Endothelial cell of umbilical vein (primary cell): ENCODE data around the gene EYS. TPM values are rescaled to one million over a fixed set of nuclear protein-coding genes. Genes with fewer than 3 reads are reported as not detected.

ENCODE experiments used
- BruUV-seq: library from RNA; stranded (reverse); fragments of 400-500 nt; replicated peaks from 2 replicates; lab custom pipeline; 2021; lab: Mats Ljungman, UMichigan
- CTCF ChIA-PET: fragments of 300-600, 350-600 bp; sonication (Branson Sonifier 250); formaldehyde crosslinking; loops from one replicate; lab custom pipeline; 2021; ENCODE audit warnings: antibody characterized with exemption, inconsistent platforms; lab: Charles Lee
- POLR2A ChIA-PET: fragments of 300-600, 350-600 bp; sonication (Branson Sonifier 250); formaldehyde crosslinking; loops from one replicate; lab custom pipeline; 2021; ENCODE audit warnings: antibody characterized with exemption, inconsistent platforms; lab: Charles Lee
- DNase-seq: peaks from one replicate; pipeline ENCODE4 v3.0.0-alpha.2; 2011; ENCODE audit warnings: low read depth, low spot score
- FAIRE-seq: peaks from 2 replicates; lab custom pipeline; 2011; peaks lifted over from hg19 to GRCh38; lab: Jason Lieb, UNC
- H2AFZ ChIP-seq: 2 replicates; pipeline ENCODE4 v1.6.0; 2012; ENCODE audit warnings: low read depth, low read length, control low read depth, inconsistent platforms
- H3K27ac ChIP-seq: 2 replicates; pipeline ENCODE4 v1.5.1; 2011; ENCODE audit warnings: low read depth, mild to moderate bottlenecking, control low read depth, low read length, moderate library complexity; ENCODE audit not compliant: insufficient read depth
- H3K27me3 ChIP-seq, 2 experiments: 2 replicates each; pipeline versions ENCODE4 v1.6.0 to v1.6.1; 2011; ENCODE audit warnings: low read length in 2 of 2, mixed read lengths in 1 of 2; ENCODE audit not compliant: control insufficient read depth in 2 of 2, insufficient read depth in 2 of 2
- H3K36me3 ChIP-seq, 2 experiments: 2 replicates in 1 of 2; 3 replicates in 1 of 2; pipeline ENCODE4 v1.5.1; 2011; ENCODE audit warnings: low read length in 2 of 2, mild to moderate bottlenecking in 1 of 2, moderate library complexity in 1 of 2; ENCODE audit not compliant: control insufficient read depth in 2 of 2, insufficient read depth in 2 of 2; ENCODE audit errors: extremely low read depth in 1 of 2
- H3K4me1 ChIP-seq: 3 replicates; pipeline ENCODE4 v1.5.1; 2011; ENCODE audit warnings: mild to moderate bottlenecking, low read length; ENCODE audit not compliant: control insufficient read depth, insufficient read depth; ENCODE audit errors: extremely low read depth
- H3K4me2 ChIP-seq: 2 replicates; pipeline ENCODE4 v1.6.1; 2011; ENCODE audit warnings: low read length, control low read depth, mixed read lengths; ENCODE audit not compliant: insufficient read depth
- H3K4me3 ChIP-seq, 3 experiments: fragments of 200-600 bp in 1 of 3; sonication (generic), shearing (Covaris generic) in 1 of 3; replicated peaks in 1 of 3; 2 replicates each; pipeline ENCODE4 v1.5.1; 2011 to 2016; ENCODE audit warnings: control low read depth in 3 of 3, low read length in 3 of 3, mild to moderate bottlenecking in 2 of 3, inconsistent platforms in 1 of 3, low read depth in 1 of 3, moderate library complexity in 1 of 3; ENCODE audit not compliant: insufficient read depth in 1 of 3
- H3K79me2 ChIP-seq: 2 replicates; pipeline ENCODE4 v1.6.0; 2012; ENCODE audit warnings: low read length, inconsistent platforms; ENCODE audit not compliant: control insufficient read depth, insufficient read depth
- H3K9ac ChIP-seq: replicated peaks from 2 replicates; pipeline ENCODE3; 2011; ENCODE audit warnings: low read length, control low read depth; ENCODE audit not compliant: insufficient read depth; ENCODE audit errors: extremely low read depth
- H3K9me1 ChIP-seq: replicated peaks from 3 replicates; pipeline ENCODE4 v1.6.0; 2011; ENCODE audit warnings: mild to moderate bottlenecking, low read length; ENCODE audit not compliant: control insufficient read depth, insufficient read depth; ENCODE audit errors: extremely low read depth
- H3K9me3 ChIP-seq: replicated peaks from 2 replicates; pipeline ENCODE4 v1.5.1; 2012; ENCODE audit warnings: low read length, inconsistent platforms; ENCODE audit not compliant: control insufficient read depth, insufficient read depth
- H4K20me1 ChIP-seq: replicated peaks from 2 replicates; pipeline ENCODE3; 2011; ENCODE audit warnings: mild to moderate bottlenecking, low read length; ENCODE audit not compliant: control insufficient read depth, insufficient read depth; ENCODE audit errors: extremely low read depth
- CTCF ChIP-seq, 2 donors: IDR thresholded peaks; 1 replicate in 1 of 2; 2 replicates in 1 of 2; pipeline ENCODE4 v1.5.1; 2011; ENCODE audit warnings: low read length in 2 of 2, mild to moderate bottlenecking in 2 of 2, moderate library complexity in 2 of 2, control low read depth in 1 of 2, inconsistent platforms in 1 of 2, low read depth in 1 of 2; ENCODE audit not compliant: insufficient read depth in 1 of 2; ENCODE audit errors: extremely low read depth in 1 of 2
- EZH2 ChIP-seq: IDR thresholded peaks from 2 replicates; pipeline ENCODE4 v1.6.1; 2012; ENCODE audit warnings: borderline replicate concordance, low read depth, mild to moderate bottlenecking, moderate library complexity, low read length, inconsistent platforms; ENCODE audit not compliant: severe bottlenecking
- FOS ChIP-seq: IDR thresholded peaks from 2 replicates; pipeline ENCODE4 v1.6.1; 2011; ENCODE audit warnings: mild to moderate bottlenecking, low read length, moderate library complexity, borderline replicate concordance; ENCODE audit not compliant: insufficient read depth
- GATA2 ChIP-seq: IDR thresholded peaks from 2 replicates; pipeline ENCODE4 v1.7.0; 2011; ENCODE audit warnings: low read depth, mild to moderate bottlenecking, moderate library complexity, mixed read lengths, low read length; ENCODE audit not compliant: insufficient read length, insufficient read depth
- JUN ChIP-seq: IDR thresholded peaks from 2 replicates; pipeline ENCODE4 v1.6.1; 2011; ENCODE audit warnings: borderline replicate concordance, low read depth; ENCODE audit not compliant: insufficient read length, insufficient read depth
- MAX ChIP-seq: IDR thresholded peaks from 2 replicates; pipeline ENCODE4 v1.6.1; 2011; ENCODE audit not compliant: insufficient read depth, insufficient read length
- MYC ChIP-seq: IDR thresholded peaks from one replicate; pipeline ENCODE4 v1.6.1; 2011; ENCODE audit warnings: mild to moderate bottlenecking, low read depth, low read length
- POLR2A ChIP-seq: IDR thresholded peaks from 2 replicates; pipeline ENCODE4 v1.6.1; 2012; ENCODE audit warnings: low read depth, mild to moderate bottlenecking, control low read depth, low read length
- dilution Hi-C: fragments of 300-500 bp; cut with MboI; formaldehyde crosslinking; loops from one replicate; pipeline ENCODE4 v1.15.0; 2019; ENCODE audit warnings: low sequenced_read_pairs; ENCODE audit not compliant: extremely low pct_ligation_motif_present
- intact Hi-C: fragments of 100-400 bp; cut with micrococcal nuclease; formaldehyde crosslinking; loops from one replicate; pipeline ENCODE4 v1.10.0; 2022
- polyA plus RNA-seq, 4 experiments: library from polyadenylated mRNA; depleted of rRNA in 3 of 4; stranded (reverse) in 3 of 4; unstranded in 1 of 4; fragments of >200 nt; gene quantifications; 2 replicates each; pipeline versions ENCODE4 v1.2.1 to v1.2.3, GENCODE V29; 2011 to 2012; ENCODE audit warnings: missing spikeins in 1 of 4
- total RNA-seq: library from RNA; stranded (reverse); gene quantifications from 2 replicates; pipeline ENCODE4 v1.2.3, GENCODE V29; 2021

EYS gene
- total and polyA plus RNA-seq, 2 donors (not counting 3 experiments of a cell fraction or from before 2014, with no cell fraction given) = 0.01 to 0.27 TPM

- ChIA-PET POLR2A (no interaction called here), CTCF (no interaction called here)
- BruUV-seq = no TSS peak
- Histone ChIP-seq H3K27me3 (no peaks in the 10 kb centered on the region), H2AFZ (no peak overlapping the region), H3K4me3 (no peak overlapping the region), H3K36me3 (no peaks in the 10 kb centered on the region), H3K4me2 (no peak overlapping the region), H3K4me1 (no peaks in the 10 kb centered on the region), H3K9me3 (no peaks in the 10 kb centered on the region), H3K9ac (no peak overlapping the region), H3K9me1 (no peaks in the 10 kb centered on the region), H3K27ac (no peak overlapping the region), H4K20me1 (no peaks in the 10 kb centered on the region), H3K79me2 (no peaks in the 10 kb centered on the region)
- intact Hi-C loops (no loop called here), dilution Hi-C loops (no loop called here)
- DNase-seq (no peak), FAIRE-seq (no peak)
- TF ChIP-seq GATA2 (no peak), MYC (no peak), FOS (no peak), CTCF (IDR thresholded peaks at IDR 0.05; ENCODE audit: extremely low read depth in 1 of 2, insufficient read depth in 1 of 2, low read depth in 1 of 2, low read length in 2 of 2) (no peak), POLR2A (no peak), EZH2 (no peak), MAX (no peak), JUN (no peak)
Measured at GRCh38 chr6:64721865-64722264, 985.2 kb downstream of the EYS start.
